SW 1271 (cell line): ENCODE measurements around the gene ANKRD9.

Source experiments
- DNase-seq, 2 experiments: peaks; one replicate each; lab custom pipeline; 2025; lab: John Stamatoyannopoulos, UW

Gene ANKRD9

GRCh38 chr14:102473559-102473958, 36.0 kb downstream of the ANKRD9 start:
- no peak for DNase-seq

GRCh38 chr14:102472791-102473150, 36.8 kb downstream of the ANKRD9 start:
- no peak for DNase-seq

- DNase-seq, result no peak
Measured at GRCh38 chr14:102471921-102472790, 37.4 kb downstream of the ANKRD9 start.

GRCh38 chr14:102469261-102469660, 40.3 kb downstream of the ANKRD9 start:
- DNase-seq, result no peak

GRCh38 chr14:102464846-102465341, 44.7 kb downstream of the ANKRD9 start:
- DNase-seq, result no peak

GRCh38 chr14:102464006-102464405, 45.6 kb downstream of the ANKRD9 start:
- no peak for DNase-seq

GRCh38 chr14:102462391-102462790, 47.2 kb downstream of the ANKRD9 start:
- no peak for DNase-seq

- no peak for DNase-seq
Measured at GRCh38 chr14:102461490-102462338, 47.9 kb downstream of the ANKRD9 start.

- DNase-seq, result no peak
Measured at GRCh38 chr14:102457509-102457908, 52.1 kb downstream of the ANKRD9 start.

- DNase-seq, result no peak
Measured at GRCh38 chr14:102454711-102455110, 54.9 kb downstream of the ANKRD9 start.

GRCh38 chr14:102452302-102452701, 57.3 kb downstream of the ANKRD9 start:
- no peak for DNase-seq
